Urothelium cell line (cell line): ENCODE measurements around the gene ZSCAN10.
"Not testable (repeated sequence)": the region's sequence is repeated elsewhere in the genome, so short reads cannot be mapped to it uniquely, and the experiment has no call there.

Source experiments
- DNase-seq: peaks from one replicate; pipeline ENCODE4 v3.0.0; 2011; ENCODE audit warnings: low spot score, mixed read lengths
- FAIRE-seq: peaks from 2 replicates; lab custom pipeline; 2011; peaks lifted over from hg19 to GRCh38; lab: Jason Lieb, UNC

Gene ZSCAN10

GRCh38 chr16:3065069-3065741, 33.9 kb downstream of the ZSCAN10 start, which contains the start of gene IL32:
IL32 (plus strand) TSS chr16:3065640; CDS start chr16:3065812, 172 bp downstream.
- DNase-seq, result peak; percentile 76
- FAIRE-seq, result no peak

- no peak for DNase-seq
- no peak for FAIRE-seq
Measured at GRCh38 chr16:3063625-3064386, 35.3 kb downstream of the ZSCAN10 start.

DNA sequence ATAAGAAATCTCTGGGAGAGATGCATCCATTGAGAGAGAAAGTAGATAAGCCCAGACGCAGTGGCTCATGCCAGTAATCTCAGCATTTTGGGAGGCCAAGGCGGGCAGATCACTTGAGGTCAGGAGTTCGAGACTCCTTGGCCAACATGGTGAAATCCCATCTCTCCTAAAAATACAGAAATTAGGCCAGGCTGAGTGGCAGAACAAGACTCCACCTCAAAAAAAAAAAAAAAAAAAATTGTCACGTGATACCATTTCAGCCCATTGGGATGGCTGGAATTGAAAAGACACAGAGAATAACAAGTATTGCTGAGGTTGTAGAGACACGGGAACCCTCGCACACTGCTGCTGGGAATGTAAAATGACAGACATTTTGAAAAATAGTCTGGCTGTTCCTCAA, 36.5 kb downstream of the ZSCAN10 start:
- no peak for DNase-seq
- FAIRE-seq, result no peak

GRCh38 chr16:3060339-3061127, 38.6 kb downstream of the ZSCAN10 start:
- FAIRE-seq, result no peak
- no peak for DNase-seq

DNA sequence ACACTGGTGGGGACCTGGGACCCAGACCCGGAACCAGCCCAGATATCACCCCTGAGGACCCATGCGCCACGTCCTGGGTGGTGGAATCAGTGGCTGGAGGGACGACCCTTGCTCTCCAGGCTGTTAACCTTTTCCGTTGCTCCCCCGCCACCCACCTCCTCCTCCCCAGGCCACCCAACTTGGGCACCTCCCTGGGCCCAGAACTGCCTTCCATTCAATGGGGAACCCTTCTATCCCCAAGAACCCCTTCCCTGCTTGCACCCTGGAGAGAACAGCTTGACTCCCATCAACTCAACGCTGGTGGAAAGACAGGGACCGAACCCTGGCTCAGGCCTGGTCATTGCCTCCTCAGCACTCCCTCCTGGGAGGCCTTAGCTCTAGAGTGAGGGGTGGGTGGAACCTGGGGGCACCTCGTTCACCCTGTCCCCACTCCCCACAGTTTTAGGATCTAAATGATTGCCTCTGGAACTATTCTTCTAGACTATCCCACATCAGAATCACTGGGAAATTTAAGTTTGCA, 39.3 kb downstream of the ZSCAN10 start:
- no peak for FAIRE-seq
- no peak for DNase-seq

DNA sequence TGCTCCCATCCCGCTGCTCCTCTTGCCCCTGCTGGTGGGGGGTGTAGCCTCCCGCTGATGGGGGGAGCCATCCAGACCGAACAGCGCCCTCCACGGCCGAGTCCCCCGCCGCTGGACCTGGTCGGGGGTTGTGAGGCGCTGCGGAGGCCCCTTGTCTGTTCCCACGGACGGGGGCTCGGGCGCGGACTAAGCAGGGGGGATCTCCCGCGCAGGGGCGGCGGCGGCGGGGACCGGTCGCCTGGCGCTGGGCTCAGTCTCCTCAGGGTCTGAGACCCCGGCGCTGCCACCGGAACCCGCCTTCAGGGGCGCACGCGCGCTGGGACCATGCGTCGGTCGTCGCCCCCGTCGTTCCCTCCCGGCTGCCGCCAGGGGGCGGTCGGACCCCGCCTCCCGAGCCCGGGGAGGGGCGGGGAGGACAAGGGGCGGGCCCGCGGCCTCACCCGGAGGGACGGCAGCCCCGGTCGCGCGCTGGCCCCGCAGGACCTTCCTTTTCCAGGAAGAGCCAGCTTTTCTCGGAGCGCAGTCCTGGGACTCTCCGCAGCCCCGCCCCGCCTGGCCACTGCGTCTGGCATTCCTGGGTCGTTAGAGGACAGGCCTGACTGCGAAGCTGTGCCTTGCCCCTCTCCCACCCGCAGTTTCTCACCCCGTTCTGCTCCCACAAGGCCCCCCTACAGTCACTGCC, 39.9 kb downstream of the ZSCAN10 start:
- peak; percentile 96 for DNase-seq
- FAIRE-seq, result peak; percentile 85

DNA sequence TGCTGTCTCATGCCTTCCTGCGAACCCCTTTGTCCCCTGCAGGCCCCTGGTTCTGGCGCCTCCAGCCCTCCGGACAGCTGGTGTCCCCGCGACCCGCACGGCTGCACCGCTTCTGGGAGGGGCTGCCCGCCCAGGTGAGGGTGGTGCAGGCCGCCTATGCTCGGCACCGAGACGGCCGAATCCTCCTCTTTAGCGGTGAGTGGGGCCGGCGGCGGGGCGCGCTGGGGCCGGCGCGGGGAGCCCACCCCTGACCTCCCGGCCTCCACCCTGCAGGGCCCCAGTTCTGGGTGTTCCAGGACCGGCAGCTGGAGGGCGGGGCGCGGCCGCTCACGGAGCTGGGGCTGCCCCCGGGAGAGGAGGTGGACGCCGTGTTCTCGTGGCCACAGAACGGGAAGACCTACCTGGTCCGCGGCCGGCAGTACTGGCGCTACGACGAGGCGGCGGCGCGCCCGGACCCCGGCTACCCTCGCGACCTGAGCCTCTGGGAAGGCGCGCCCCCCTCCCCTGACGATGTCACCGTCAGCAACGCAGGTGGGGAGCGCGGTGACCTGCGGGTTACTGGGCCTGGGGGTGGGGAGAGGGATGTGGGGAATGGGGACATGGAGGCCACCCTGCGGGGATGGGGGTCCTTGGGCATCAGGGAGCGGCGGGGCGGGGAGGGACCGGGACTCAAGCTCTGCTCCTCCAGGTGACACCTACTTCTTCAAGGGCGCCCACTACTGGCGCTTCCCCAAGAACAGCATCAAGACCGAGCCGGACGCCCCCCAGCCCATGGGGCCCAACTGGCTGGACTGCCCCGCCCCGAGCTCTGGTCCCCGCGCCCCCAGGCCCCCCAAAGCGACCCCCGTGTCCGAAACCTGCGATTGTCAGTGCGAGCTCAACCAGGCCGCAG, 40.7 kb downstream of the ZSCAN10 start:
- DNase-seq, result peak; percentile 66
- no peak for FAIRE-seq

GRCh38 chr16:3057181-3058138, 41.6 kb downstream of the ZSCAN10 start:
- no peak for FAIRE-seq
- no peak for DNase-seq

GRCh38 chr16:3056336-3057180, 42.5 kb downstream of the ZSCAN10 start:
- FAIRE-seq, result no peak

GRCh38 chr16:3055734-3056115, 43.4 kb downstream of the ZSCAN10 start:
- not testable (repeated sequence) for DNase-seq, FAIRE-seq

More at GRCh38 chr16:3056336-3057180, 42.5 kb downstream of the ZSCAN10 start:
- DNase-seq, result no peak

DNA sequence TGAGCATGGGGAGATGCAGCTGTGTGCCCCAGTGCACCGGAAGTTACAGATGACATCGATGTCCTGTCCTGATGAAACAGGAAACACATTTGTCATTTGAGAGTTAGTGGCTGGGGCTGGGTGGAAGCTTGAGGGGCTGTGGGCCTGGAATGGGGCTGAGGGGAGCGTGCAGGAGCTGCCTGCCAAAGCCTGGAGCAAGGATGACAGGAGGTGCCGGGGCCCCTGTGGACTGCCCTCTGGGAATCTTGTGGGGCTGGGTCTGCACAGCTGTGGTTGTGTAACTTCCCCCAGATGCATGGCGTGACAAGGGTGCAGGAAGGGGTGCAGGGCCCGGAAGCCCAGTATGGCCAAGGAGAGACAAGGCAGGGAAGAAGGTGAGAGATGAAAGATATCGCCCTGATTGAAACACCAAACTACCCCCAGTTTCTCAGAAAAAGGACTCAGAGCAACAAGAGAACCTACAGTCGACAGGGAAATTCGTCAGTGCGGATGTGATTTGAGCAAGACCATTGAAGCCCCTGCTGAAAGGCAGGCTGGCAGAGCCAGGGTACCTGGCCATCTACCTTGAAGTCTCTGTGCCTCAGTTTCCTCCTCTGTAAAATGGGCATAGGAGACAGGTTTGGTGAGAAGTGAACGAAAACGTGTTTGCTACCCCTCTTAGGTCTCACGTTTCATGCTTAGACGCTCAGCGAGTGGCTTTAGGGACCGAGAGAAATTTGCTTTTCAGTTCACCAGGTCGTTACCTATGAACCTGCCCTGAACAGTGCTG, 43.9 kb downstream of the ZSCAN10 start:
- FAIRE-seq (no peak), DNase-seq (no peak)

DNA sequence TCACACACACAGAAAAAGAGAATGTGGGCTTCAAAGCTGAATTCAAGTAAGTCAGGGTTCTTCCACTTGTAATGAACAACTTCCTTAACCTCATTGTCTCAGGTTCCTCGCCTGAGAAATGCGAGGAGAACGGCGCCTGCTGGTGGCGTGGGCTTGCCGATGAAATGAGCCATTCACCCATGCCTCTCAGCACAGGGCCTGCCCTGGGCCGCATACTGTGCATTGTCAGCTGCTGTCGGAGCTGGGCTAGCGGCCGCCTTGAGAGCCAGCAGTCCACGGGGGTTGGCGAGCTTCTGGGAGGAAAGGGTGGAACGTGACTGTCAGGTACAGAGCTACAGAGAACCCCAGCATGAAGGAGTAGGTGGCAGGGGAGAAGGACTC, 45.8 kb downstream of the ZSCAN10 start:
- DNase-seq, result not testable (repeated sequence)
- FAIRE-seq, result peak; percentile 82

- peak; percentile 81 for FAIRE-seq
- not testable (repeated sequence) for DNase-seq
Measured at GRCh38 chr16:3052571-3053329, 46.3 kb downstream of the ZSCAN10 start.

DNA sequence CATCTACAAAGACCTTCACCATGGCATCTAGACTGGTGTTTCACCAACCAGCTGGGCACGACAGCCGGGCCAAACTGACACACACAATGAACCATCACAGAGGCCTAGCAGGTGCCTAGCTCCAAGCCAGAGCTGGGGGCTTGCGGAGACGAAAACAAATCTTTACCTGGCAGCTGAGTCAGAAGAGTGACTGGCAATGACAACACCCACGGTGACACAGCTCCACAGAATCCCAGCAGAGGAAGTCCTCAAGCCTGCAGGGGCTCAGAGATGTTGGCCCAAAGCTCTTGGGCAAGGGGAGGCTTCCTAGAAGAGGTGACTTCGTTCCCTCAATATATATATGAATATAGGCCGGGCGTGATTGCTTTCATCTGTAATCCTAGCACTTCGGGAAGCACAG, 47.6 kb downstream of the ZSCAN10 start:
- DNase-seq, result no peak
- FAIRE-seq, result no peak

- no peak for DNase-seq
- FAIRE-seq, result no peak
Measured at GRCh38 chr16:3051009-3051408, 48.1 kb downstream of the ZSCAN10 start.

DNA sequence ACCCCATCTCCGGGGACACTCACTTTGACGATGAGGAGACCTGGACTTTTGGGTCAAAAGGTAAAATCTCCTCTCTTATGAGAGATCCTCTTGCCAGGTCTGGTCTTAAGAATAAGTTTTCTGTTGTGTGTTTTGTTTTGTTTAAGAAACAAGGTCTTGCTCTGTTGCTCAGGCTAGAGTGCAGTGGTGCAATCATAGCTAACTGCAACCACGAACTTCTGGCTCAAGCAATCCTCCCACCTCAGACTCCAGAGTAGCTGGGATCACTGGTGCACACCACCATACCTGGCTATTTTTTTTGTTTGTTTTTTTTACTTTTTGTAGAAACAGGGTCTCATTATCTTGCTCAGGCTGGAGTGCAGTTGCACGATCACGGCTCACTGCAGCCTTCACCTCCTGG, 48.6 kb downstream of the ZSCAN10 start:
- DNase-seq (no peak), FAIRE-seq (no peak)
